ENCODE results near the gene NR2F1.
"Not testable (repeated sequence)": the region's sequence is repeated elsewhere in the genome, so short reads cannot be mapped to it uniquely, and the experiment has no call there.

The NR2F1 gene

DNA sequence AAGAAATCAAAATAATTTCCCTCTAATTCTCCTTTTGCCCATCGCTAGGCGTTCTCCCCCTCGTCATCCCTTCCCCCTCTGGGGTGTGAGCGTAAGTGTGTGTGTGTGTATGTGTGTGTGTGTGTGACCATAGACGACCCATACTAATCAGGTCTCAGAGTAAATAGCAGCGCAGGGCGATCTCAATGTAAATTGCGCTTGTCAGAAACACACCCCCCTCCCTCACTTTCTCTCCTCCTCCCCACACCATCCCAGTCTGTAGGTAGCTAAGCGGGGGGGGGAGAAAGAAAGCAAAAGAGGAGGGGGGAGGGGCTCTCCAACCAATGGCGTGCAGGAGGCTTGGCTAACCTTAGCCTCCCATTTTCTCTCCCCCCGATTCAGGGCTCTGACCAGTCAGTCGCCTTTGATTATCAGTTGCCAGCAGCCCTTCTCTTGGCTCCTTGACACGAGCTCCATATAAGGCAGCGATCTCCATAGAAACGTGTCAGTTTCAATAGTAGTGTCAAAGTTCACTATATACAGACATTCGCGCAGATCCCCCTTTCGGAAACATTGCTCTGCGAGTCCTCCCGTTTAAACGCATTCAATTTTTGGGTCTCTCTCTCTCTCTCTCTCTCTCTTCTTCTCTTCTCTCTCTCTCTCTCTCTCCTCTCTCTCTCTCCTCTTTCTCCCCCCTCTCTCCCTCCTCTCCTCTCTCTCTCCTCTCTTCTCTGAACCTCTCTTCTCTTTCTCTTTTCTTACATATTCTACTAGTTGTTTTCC, at the start of gene NR2F1:
TSS of gene NR2F1 (plus strand) at position 546 of the 762 bp plus-strand sequence. CDS start 1,802 bp downstream, outside the sequence.
- DNase-seq = no peak

DNA sequence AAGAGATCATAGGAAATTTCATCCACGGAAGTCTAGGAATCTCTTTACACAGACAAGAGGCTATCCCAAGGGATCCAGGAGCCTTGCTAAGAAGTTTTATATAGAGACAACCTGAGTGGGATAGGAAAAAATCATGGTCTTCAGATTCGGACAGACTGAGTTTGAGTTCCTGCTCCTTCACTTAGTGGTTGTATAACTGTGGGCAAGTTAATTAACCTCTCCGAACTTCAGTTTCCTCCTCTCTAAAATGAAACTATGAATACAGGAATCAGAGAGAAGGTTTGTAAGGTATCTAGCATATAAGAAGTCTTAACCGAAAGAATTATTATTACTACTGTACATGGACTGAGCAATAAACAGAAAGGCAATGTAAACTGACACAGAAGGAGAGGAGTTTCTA, 37.1 kb upstream of the NR2F1 start:
- no peak for DNase-seq

DNA sequence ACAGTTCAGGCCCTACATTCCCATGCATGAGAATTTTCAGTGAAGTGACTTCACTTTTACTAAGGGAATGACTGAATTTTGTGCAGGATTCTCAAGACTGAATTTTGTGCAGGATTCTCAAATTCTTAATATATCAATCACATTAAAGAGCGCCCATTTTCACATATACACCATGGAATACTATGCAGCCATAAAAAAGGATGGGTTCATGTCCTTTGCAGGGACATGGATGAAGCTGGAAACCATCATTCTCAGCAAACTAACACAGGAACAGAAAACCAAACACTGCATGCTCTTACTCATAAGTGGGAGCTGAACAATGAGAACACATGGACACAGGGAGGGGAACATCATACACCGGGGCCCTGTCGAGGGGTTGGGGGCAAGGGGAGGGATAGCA, 33.4 kb upstream of the NR2F1 start:
- DNase-seq = not testable (repeated sequence)

DNA sequence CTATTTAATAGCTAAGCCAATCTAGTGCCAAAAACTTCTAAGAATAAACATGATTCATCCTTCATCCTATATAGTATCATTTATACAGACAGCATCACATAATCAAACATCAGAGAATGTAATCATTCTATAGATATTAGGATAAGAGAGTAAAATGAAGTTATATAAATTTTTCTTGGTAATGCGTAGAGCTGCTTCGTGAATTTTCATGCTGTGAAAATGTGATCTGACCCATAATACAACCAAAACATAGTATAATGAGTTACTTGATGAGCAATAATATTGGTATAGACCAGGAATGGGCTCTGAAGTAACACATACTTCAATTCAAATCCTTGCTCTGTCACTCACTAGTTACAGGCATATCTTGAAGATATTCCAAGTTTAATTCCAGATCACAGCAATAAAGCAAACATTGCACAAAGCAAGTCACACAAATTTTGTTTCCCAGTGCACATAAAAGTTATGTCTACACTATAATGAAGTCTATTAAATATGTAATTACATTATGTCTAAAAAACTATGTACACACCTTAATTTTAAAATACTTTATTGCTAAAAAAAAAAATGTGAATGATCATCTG, 25.9 kb upstream of the NR2F1 start:
- no peak for DNase-seq

DNA sequence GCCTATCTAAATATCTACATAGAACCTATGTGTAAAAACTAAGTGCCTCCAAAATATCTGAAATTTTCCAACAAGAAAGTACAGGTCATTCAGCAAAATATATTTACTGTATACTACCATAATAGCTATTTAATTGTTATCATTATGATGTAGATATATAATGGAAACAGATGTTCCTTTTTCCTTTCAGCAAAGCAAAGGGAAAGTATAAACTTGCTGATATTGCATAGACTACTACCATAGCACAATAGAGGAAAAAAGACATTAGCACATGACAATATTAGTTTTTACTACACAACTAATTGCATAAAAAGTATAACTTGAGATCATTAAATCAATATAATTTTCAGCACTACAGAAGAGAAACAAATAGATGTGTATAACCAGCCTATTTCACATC, 16.9 kb upstream of the NR2F1 start:
- DNase-seq = no peak

DNA sequence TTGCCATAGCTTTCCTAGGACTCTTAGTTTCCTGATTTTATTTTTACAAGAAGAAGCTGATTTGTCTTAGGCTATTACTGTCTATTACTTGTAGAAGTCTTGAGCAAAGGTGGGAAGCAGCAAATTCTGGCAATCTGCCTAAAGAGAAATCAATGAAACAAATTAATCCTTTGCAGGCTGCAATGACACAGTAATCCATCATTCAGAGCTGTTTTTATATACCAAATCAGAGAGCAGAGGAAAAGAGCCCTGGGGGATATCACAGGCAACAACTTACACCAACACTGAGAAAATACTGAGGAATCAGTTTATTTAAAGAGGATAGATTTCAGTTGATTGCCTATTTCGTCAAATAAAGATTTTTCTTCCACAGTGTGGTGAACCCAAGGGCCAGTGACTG, 15.6 kb upstream of the NR2F1 start:
- no peak for DNase-seq

DNA sequence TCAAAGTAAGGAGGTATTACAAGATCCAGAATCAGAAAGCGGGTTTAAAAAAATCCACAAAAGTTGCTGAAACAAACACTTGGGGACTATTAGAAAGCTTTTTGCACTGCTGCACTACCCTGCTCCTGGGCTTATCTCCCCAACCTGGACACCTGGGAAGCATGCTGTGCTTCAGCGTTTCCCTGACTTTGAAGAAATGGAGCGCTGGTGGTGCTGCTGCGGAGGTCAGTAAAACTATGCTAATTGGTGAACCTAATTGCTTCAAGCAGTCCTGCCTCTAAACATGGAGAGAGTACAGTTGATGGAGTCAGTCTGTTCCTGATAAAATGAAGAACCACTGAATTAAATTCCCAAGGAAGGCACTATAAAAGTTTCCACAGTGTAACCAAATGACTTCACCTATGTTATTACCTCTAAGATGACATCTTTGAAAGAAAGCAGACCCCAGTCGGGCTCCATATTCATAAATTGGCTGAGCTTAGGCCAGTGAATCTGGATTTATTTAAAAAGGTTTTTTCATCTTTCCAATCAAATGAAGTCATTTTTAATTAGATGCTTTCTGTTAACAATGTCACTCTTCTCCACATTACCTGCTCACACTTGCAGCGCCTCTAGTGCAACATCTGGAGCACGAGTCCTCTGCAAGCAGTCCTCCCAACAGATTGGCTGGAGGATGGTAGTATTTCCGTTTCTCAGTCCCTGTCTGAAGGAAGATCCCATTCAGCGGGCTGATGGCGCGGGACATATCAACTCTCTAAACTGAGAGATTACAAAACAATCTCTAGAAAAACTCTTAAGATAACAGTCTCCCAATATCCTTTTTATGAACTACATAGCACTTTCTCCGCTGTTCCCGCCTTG, 13.5 kb upstream of the NR2F1 start:
- no peak for DNase-seq

DNA sequence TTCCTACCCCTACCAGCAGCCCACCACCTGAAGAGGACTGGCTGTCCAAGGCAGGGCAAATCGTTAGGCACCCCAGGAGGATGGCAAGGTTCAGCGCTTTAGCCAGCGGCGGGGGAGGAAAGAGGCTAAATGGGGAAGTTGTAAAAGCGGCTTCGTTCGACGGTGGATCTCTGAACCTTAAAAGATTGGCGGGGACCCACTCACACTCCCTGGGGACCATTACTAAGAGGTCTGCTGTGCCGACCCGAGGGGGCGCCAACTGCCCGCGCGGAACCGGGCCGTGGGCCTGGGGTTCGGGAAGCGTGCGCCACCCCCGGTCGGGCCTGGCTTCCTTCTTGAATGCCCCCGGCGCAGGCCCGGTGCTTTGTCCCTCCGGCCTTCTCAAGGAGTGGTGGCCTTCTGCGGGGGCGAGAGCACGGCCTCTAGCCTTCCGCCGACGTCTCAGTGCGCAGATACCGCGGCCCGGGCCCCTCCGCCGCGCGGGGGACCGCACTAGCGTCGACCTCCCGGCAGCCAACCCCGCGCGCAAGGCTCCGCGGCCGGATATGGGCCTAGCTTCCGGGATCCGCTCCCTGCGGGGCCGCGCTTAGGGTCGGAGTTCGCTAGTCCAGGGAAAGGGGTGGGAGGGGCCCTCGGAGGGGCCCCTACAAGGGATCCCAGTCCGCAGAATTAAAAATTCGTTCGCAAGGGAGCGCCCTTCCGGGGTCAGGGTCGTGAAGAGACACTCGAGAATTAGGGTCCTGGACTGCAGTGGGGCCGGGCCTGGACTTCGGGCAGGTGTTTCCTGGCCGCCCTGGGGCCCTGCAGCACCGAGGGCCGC, 12.5 kb upstream of the NR2F1 start:
- no peak for DNase-seq

DNA sequence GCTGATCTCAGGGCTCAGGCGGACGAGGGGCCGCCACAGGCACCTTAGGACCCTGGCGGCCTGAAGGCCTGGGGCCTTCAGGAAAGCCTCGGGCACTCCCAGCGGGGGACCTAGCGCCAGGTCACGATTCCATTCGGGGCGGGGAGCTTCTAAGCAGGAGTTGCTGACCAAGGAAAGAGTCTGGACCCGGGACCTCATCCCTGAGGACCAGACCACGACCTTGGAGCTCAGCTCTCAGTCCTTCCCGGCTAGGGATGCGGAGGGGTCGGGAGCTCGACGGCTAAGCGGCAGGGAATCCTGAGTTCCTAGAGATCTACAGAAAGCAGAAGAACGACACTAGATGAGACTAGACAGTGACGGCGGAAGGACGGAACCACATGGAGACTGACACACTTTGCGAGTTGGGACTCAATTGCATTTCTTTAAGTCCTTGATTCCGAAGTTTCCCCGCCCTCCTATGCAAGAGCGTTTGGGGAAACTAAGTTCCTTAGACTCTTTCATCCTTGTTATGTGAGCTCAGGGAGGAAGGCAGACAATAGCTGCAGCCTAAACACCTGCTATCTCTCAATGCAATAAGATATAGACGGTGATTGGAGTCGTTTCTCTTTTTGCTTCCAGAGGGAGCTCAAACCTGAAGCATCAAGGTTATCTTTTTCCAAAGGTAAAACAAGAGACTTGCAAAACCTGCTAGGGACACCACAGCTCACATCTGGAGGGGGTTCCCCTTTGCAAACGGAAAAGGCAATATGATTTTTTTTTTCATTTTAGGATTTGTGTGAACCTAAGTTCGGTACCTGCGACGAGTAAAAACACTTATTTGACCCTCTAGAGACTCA, 11.7 kb upstream of the NR2F1 start:
- DNase-seq = no peak

DNA sequence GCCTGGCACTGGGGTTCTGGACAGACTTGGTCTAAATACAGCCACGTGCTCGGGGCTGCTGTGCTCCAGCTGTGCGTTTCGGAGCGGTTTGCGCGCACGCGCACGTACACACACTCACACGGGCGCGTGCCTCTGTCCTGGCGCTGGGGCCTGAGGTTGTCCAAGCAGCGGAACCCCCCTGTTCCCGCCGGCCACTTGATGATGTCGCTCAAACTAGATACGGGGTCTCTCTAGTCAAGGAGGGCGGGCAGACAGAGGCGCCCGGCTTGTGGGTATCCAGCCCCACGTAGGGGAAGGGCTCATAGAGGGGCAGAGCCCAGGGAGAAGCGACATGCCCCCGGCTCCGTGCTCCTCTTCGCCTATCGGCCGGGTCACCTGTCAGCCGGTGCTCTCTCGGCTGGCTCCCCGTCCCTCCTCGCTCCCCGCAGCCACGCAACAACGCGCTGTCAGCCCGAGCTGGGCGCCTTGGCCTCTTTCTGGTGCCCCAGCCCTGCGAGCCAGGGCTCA, 10.9 kb upstream of the NR2F1 start:
- DNase-seq = no peak

DNA sequence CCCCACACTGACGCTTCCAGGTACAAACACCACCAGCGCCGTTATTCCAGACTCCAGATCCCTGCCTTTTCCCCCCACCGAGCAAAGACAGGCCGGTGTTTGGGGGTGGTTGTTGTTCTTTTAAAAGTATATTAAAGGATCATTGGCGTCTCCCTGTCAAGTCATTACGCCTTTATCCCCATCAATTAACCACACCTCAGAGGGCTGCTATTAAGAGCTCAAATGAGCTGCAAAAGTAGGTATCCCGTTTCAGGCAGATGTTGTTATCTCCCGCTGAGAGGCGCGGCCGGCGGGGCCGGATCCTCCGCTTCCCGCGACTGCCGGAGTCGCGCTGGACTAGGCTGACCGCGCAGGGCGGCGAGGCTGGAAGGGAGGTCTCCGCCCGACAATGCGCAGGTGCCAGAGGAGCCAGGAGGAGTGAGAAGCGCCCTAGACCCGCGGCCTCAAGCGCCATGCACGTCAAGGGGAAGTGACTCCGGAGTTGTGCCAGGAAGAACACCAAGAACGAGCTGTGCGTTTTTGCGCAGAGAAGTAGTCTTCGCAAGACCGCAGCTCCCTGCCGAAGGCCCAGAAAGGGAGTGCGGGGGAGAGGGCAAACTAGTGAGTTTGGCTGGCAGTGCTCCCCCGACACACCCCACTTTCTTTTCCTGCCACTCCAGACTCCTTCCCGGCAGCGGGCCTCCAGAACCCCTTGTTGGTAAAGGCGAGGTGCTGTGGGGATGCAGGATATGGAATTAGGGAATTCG, 10.2 kb upstream of the NR2F1 start:
- DNase-seq = no peak

DNA sequence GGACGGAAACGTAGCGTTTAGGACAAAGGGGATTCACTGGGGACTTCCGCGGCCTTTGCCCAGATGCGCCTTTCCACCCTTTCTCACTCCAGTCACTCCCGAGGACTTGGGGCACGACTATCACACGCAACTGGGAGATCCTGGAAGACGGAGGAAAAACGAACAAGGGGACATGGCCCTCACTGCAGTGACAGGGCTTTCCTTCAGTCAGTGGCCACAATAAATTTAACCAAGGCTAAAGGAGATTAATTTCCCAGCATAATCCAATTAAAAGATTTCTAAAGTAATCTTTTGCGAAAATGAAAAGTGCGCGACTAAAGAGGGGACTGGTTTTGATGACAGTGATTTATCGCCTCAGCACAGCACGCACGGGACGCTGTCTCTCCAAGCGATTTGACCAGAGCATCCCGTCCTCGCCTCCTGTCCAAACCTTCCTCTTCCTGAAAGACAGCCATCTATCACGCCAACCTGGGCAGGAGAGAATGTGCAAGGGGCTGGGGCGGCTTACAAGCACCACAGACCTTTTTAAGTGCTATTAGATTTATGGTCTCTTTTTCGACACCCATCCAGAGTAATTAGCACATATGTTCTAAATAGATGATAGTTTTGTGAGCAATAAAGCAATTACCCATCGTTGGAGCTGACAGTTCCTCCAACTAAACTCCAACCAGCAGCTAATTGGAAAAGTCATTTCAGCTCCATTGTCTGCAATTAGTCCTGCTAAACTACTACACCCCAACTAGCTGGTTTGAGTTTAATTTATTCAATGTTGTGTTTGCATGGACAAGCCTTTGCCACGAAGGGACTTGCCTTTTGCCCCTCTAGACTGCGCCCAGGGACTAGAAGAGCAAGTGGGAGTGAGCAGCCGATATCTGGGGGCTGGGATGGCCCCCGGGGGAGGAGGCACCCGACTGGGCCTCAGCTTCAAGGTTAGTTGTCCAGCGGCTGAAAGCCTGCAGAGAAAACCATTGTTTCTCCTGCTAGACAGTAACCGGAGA, 9.4 kb upstream of the NR2F1 start:
- DNase-seq = no peak

DNA sequence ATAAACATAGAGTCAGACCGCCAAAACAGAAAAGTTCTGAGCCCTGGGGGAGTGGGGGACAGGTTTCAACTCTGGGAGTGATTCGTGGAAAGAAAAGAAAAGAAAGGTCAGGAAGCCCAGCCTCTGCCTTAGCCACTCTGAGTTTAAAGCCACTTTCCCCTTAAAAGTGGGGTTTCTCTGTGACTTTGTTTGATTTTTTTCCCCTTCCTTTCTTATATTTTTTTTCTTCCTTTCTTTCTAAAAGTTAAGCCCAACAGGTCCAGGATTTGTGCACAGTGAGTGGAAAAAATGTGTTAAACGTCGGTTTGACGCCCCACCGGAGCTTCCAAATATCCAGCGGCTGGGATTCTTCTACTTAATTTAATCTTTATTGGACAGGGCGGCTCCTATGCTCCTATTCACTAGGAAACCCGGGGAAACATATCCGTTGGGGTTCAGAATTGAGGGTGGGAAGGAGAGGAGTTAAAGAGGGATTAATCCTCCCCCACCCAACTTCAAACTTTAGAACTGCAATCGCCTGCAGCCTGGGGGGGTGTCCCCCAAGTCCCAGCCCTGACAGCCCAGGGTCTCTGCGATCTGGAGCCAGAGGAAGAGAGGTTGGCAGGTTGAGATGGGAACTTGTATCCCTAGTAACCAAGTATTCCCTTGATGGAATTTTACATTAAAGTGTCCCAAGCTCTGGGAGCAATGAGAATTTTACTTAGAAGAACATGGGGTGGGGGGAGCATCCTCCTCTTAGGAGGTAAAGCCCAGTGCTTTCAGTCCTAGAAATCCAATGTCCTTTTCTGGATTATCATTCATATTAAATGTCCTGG, 8.3 kb upstream of the NR2F1 start:
- no peak for DNase-seq

DNA sequence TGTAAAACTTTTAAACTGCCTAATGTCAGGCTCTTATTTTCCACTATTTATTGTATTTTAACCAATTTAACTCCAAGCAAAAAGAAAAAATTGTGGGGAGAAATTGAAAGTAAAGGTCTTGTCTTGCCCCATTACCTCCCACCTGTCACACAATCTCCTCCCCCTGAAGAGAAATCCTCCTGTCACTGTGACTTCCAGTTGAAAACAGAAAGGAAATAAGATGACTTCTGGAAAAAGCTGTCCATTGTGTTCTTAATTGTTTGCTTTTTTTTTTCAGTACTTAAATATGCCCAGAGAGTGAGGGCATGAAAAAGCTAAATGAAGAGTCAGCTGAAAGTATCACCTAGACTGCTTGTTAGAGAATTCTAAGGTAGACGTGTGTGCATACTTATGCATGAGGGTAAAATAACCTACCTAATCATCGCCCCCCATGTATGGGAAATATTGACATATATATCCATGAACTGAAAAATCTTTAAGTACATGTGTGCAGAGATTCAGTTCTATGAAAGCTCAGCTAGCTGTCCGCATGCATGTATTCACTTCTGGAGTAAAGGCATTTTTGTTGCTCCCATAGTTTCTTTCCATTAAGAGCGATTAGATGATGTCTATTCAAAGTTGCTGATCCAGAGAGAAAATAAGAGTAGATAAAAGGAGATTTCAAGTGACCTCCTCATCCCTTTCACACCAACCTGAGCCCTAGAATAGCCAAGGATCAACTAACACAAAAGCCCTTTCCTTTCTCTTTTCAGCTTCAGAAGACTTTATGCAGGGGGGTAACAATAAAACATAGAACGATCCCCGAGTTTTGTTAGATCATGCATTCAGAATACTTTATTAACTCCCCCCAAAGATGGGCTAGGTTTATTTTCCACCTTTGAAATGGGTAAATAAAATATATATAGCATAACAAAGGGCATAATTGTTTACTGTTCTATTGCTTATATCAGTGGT, 7.3 kb upstream of the NR2F1 start:
- no peak for DNase-seq

DNA sequence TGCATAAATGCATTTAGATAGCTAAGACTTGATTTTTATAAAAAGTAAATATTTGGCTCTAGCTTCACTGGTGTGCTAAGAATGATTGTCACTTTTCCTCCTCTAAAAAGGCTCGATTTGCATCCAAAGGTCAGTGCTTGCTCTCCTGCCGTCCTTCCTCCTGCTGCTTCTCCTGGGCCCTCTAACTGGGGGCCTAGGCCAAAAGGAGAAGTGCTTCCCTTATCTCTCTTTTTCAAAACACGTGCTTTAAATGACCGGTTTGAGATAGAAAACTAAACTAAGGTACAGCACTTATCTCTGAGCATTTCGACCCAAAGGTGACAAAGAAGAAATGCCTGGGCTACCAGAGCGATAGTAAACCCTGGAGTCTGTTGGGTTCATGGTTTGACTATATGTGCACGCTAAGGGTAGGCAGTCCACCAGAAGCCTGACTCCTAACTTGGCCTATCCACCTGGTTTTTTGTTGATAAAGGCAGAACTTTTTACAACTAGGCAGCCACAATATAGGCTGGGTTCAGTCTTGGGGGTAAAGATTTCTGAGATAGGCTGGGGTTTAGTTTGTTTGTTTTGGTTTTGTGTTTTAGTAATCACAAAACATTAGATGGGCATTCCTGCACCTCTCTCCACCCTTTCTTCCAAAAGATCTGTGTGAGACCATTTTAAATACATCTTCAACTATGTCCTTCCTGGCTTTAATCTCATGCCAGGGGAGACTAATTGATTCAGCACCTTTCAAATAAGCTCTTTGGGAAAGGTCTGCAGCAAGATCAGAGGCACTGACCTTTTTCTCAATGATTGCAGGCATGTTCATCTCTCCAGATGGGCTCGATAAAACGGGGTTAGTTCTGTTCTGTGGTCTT, 5.8 kb upstream of the NR2F1 start:
- DNase-seq = no peak
